Measurements from ENCODE around the gene GPSM1.

GRCh38 chr9:136331556-136332481 lies 4.5 kb downstream of the GPSM1 start:
- TF ChIP-seq CTCF (IDR thresholded peaks at IDR 0.05), result no peak
- TF ChIP-seq POLR2A (IDR thresholded peaks at IDR 0.05), result no peak
